HCT116 (cell line): ENCODE measurements around the gene P2RX3. TPM values are rescaled to one million over a fixed set of nuclear protein-coding genes. Genes with fewer than 3 reads are reported as not detected.

Experiments used
- ATAC-seq: fragments of 200-7000 bp; cut with Tn5 transposase; 2 replicates; pipeline ENCODE4 v1.9.1; 2020; ENCODE audit warnings: mild to moderate bottlenecking, moderate library complexity
- BruUV-seq: library from RNA; stranded (reverse); fragments of 400-500 nt; replicated peaks from 2 replicates; lab custom pipeline; 2021; lab: Mats Ljungman, UMichigan
- CTCF ChIA-PET: fragments of 300-600 bp; sonication (Branson Sonifier 250); formaldehyde crosslinking; loops from one replicate; lab custom pipeline; 2021; ENCODE audit warnings: antibody characterized with exemption; lab: Charles Lee
- POLR2A ChIA-PET: fragments of 300-600, 350-600 bp; sonication (Branson Sonifier 250); formaldehyde crosslinking; loops from one replicate; lab custom pipeline; 2021; ENCODE audit warnings: antibody characterized with exemption; lab: Charles Lee
- RAD21 ChIA-PET, 2 experiments: fragments of 300-600 bp; sonication (Branson Sonifier 250); formaldehyde crosslinking; loops; one replicate each; lab custom pipeline; 2023; ENCODE audit warnings: low total read pairs in 2 of 2; ENCODE audit not compliant: uncharacterized antibody in 2 of 2, unreplicated experiment in 2 of 2, low non-redundant PET in 1 of 2; lab: Charles Lee
- DNase-seq: peaks from one replicate; pipeline ENCODE4 v3.0.0-alpha.2; 2010; ENCODE audit warnings: low read depth, low spot score
- H2AFZ ChIP-seq: fragments of 200-600 bp; shearing (Covaris generic), sonication (generic); 2 replicates; pipeline ENCODE4 v1.6.1; 2017; ENCODE audit warnings: low read depth, mixed run types, mixed read lengths, antibody characterized with exemption, low read length; ENCODE audit not compliant: poor library complexity, severe bottlenecking
- H3K27ac ChIP-seq: 2 replicates; pipeline ENCODE4 v1.5.1; 2012; ENCODE audit warnings: low read depth, low read length
- H3K27me3 ChIP-seq: fragments of 200-600 bp; sonication (generic); 2 replicates; pipeline ENCODE4 v1.6.1; 2016; ENCODE audit warnings: mixed run types, low read length, mixed read lengths; ENCODE audit not compliant: insufficient read depth
- H3K36me3 ChIP-seq, 2 experiments: fragments of 200-500 bp in 1 of 2; fragments of 200-600 bp in 1 of 2; sonication (Bioruptor generic) in 1 of 2; sonication (generic) in 1 of 2; 2 replicates each; pipeline versions ENCODE4 v1.5.1 to v1.6.1; 2014 to 2016; ENCODE audit warnings: low read length in 2 of 2, inconsistent platforms in 1 of 2, mixed read lengths in 1 of 2, mixed run types in 1 of 2; ENCODE audit not compliant: insufficient read depth in 2 of 2, control insufficient read depth in 1 of 2
- H3K4me1 ChIP-seq, 2 experiments: fragments of 200-600 bp in 1 of 2; sonication (generic) in 1 of 2; 2 replicates each; pipeline versions ENCODE4 v1.5.1 to v1.6.1; 2012 to 2017; ENCODE audit warnings: low read length in 2 of 2, inconsistent platforms in 1 of 2, mild to moderate bottlenecking in 1 of 2, mixed read lengths in 1 of 2, mixed run types in 1 of 2, moderate library complexity in 1 of 2; ENCODE audit not compliant: insufficient read depth in 2 of 2, control insufficient read depth in 1 of 2
- H3K4me2 ChIP-seq: fragments of 200-600 bp; sonication (generic); 2 replicates; pipeline ENCODE4 v1.6.1; 2017; ENCODE audit warnings: mixed run types, low read length, mixed read lengths
- H3K4me3 ChIP-seq, 2 experiments: fragments of 200-600 bp in 1 of 2; sonication (generic) in 1 of 2; replicated peaks in 1 of 2; 2 replicates each; pipeline ENCODE4 v1.5.1; 2011 to 2016; ENCODE audit warnings: low read length in 2 of 2, control low read depth in 1 of 2, low read depth in 1 of 2, mild to moderate bottlenecking in 1 of 2, mixed read lengths in 1 of 2, mixed run types in 1 of 2
- H3K79me2 ChIP-seq: fragments of 200-600 bp; sonication (generic); 2 replicates; pipeline ENCODE4 v1.6.1; 2017; ENCODE audit warnings: mild to moderate bottlenecking, mixed run types, low read length, moderate library complexity, mixed read lengths; ENCODE audit not compliant: insufficient read depth
- H3K9ac ChIP-seq: fragments of 200-600 bp; sonication (generic); 2 replicates; pipeline ENCODE4 v1.6.1; 2016; ENCODE audit warnings: low read length, mixed read lengths
- H3K9me2 ChIP-seq: fragments of 200-600 bp; sonication (generic), shearing (Covaris generic); 2 replicates; pipeline ENCODE4 v1.6.1; 2017; ENCODE audit warnings: mixed run types, mild to moderate bottlenecking, moderate library complexity; ENCODE audit not compliant: insufficient read depth
- H3K9me3 ChIP-seq, 2 experiments: fragments of 200-500 bp in 1 of 2; fragments of 200-600 bp in 1 of 2; sonication (Bioruptor generic) in 1 of 2; sonication (generic) in 1 of 2; 2 replicates each; pipeline ENCODE4 v1.6.1; 2014 to 2017; ENCODE audit warnings: low read length in 2 of 2, mixed read lengths in 2 of 2, inconsistent platforms in 1 of 2, low read depth in 1 of 2, mild to moderate bottlenecking in 1 of 2, mixed run types in 1 of 2, moderate library complexity in 1 of 2; ENCODE audit not compliant: control insufficient read depth in 1 of 2, insufficient read depth in 1 of 2
- H4K20me1 ChIP-seq: fragments of 200-600 bp; sonication (generic), shearing (Covaris generic); 2 replicates; pipeline ENCODE4 v1.6.1; 2017; ENCODE audit warnings: mixed run types, mild to moderate bottlenecking, moderate library complexity; ENCODE audit not compliant: insufficient read depth
- EGR1 ChIP-seq: IDR thresholded peaks from 2 replicates; pipeline ENCODE4 v1.6.1; 2012; ENCODE audit warnings: low read depth
- EZH2 ChIP-seq: fragments of 200-600 bp; sonication (generic); IDR thresholded peaks from 2 replicates; pipeline ENCODE4 v1.6.1; 2017; ENCODE audit warnings: antibody characterized with exemption, mixed run types
- SRF ChIP-seq: IDR thresholded peaks from 2 replicates; pipeline ENCODE4 v1.6.1; 2012; ENCODE audit warnings: low read depth
- intact Hi-C: fragments of 100-400 bp; cut with micrococcal nuclease; formaldehyde crosslinking; loops from 2 replicates; pipeline ENCODE4 v1.10.0; 2022
- total RNA-seq: library from RNA; stranded (reverse); gene quantifications from one replicate; pipeline ENCODE4 v1.2.1, GENCODE V29; 2021; ENCODE audit not compliant: unreplicated experiment
- TF ChIP-seq, protein P1 (sequence below): IDR thresholded peaks from 2 replicates; pipeline ENCODE4 v1.6.1; 2012
- TF ChIP-seq, protein P2 (sequence below), 3 experiments: fragments of 200-600 bp in 1 of 3; sonication (generic) in 1 of 3; IDR thresholded peaks in 2 of 3; conservative IDR thresholded peaks in 1 of 3; 2 replicates each; pipeline ENCODE4 v1.5.1; 2012 to 2017; ENCODE audit warnings: low read depth in 2 of 3, low read length in 2 of 3, antibody characterized with exemption in 1 of 3, borderline replicate concordance in 1 of 3, control low read depth in 1 of 3, mild to moderate bottlenecking in 1 of 3, mixed read lengths in 1 of 3, mixed run types in 1 of 3, moderate library complexity in 1 of 3; ENCODE audit not compliant: insufficient read depth in 1 of 3

The P2RX3 gene
- total RNA-seq, 1 experiment from 2014 or later: not detected

DNA sequence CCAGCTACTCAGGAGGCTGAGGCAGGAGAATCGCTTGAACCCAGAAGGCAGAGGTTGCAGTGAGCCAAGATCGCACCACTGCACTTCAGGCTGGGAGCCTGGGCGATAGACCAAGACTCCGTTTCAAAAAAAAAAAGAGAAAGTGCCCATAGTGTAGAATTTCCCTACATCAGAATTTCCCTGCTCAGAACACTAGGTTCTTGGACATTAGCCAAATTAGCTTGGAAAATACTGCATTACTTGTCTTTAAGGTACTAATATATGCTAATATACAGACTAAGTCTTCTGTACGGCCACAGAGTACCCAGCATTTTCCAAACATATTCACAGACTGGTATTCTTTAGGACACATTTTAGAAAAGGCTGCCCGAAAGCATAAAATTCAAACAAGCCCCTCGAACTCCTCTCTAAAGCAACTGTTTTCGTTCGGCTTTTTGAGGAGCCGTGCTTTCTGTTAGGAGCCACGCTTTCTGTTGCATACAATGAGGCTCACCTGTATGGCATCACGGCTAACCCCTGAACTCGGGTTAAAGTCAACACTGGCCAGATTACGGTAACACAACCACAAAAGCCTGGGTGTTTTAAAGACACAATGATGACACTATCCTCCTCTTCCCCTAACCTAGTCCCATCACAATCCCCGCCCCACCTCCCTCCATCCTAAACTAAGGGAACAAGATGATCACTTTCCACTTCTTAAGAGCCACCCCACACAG, 31.8 kb upstream of the P2RX3 start:
- ATAC-seq (no peak), DNase-seq (no peak)
- TF ChIP-seq SRF (no peak), EZH2 (no peak), EGR1 (no peak)
- TF ChIP-seq, protein P1, sequence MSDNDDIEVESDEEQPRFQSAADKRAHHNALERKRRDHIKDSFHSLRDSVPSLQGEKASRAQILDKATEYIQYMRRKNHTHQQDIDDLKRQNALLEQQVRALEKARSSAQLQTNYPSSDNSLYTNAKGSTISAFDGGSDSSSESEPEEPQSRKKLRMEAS: no peak
- TF ChIP-seq, protein P2, sequence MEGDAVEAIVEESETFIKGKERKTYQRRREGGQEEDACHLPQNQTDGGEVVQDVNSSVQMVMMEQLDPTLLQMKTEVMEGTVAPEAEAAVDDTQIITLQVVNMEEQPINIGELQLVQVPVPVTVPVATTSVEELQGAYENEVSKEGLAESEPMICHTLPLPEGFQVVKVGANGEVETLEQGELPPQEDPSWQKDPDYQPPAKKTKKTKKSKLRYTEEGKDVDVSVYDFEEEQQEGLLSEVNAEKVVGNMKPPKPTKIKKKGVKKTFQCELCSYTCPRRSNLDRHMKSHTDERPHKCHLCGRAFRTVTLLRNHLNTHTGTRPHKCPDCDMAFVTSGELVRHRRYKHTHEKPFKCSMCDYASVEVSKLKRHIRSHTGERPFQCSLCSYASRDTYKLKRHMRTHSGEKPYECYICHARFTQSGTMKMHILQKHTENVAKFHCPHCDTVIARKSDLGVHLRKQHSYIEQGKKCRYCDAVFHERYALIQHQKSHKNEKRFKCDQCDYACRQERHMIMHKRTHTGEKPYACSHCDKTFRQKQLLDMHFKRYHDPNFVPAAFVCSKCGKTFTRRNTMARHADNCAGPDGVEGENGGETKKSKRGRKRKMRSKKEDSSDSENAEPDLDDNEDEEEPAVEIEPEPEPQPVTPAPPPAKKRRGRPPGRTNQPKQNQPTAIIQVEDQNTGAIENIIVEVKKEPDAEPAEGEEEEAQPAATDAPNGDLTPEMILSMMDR (IDR thresholded peaks at IDR 0.05 in 2 of 3, conservative IDR thresholded peaks at IDR 0.05 in 1 of 3; ENCODE audit: borderline replicate concordance in 1 of 3, insufficient read depth in 1 of 3, low read depth in 2 of 3, low read length in 2 of 3): no peak
- H3K4me3 ChIP-seq: no peak overlapping the region
- no peaks in the 10 kb centered on the region for H4K20me1 ChIP-seq
- POLR2A ChIA-PET: interaction anchor here (1.8 kb wide), 1 partner anchor 19 kb away, joined by 5 read pairs; no protein-coding TSS in a partner anchor
- CTCF ChIA-PET: no interaction called here
- no peaks in the 10 kb centered on the region for H3K9me3 ChIP-seq
- no peak overlapping the region for H3K9ac ChIP-seq
- 0 out of 2 replicates have a peak, but pooled peaks cover 4% of the 10 kb centered on the region for H3K79me2 ChIP-seq
- H3K27me3 ChIP-seq: no peaks in the 10 kb centered on the region
- H3K4me2 ChIP-seq: no peak overlapping the region
- RAD21 ChIA-PET: no interaction called here
- H3K9me2 ChIP-seq: no peaks in the 10 kb centered on the region
- H3K27ac ChIP-seq: no peak overlapping the region
- peaks cover 6 to 12% of the 10 kb centered on the region in 2 experiments for H3K4me1 ChIP-seq
- no TSS peak for BruUV-seq
- H3K36me3 ChIP-seq: peaks cover 8 to 17% of the 10 kb centered on the region in 2 experiments; a peak in 2 of 4 replicates
- no peak overlapping the region for H2AFZ ChIP-seq
- intact Hi-C loops: no loop called here
